Stromal cell of bone marrow (primary cell): ENCODE data around the gene CMIP.
"Not testable (repeated sequence)": the region's sequence is repeated elsewhere in the genome, so short reads cannot be mapped to it uniquely, and the experiment has no call there.

ENCODE experiments used
- DNase-seq: peaks from one replicate; pipeline ENCODE4 v3.0.0-alpha.2; 2012; ENCODE audit warnings: low read depth

Gene CMIP

DNA sequence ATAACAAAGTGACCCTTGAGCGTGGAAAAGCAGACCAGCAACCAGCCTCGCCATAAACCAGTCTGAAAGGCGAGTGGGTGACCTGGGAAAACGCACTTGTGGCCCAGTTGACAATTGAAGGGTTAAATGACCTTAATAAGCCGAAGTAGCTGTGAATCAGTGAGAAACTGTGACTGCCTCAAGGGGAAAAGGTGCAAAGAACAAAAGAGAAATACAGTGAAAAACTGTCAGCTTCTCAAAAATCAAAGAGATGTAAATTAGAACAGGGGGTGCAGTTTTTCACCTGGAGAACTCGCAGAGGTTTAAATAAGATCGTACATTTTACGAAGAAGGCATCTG, 124.1 kb downstream of the CMIP start:
- no peak for DNase-seq

DNA sequence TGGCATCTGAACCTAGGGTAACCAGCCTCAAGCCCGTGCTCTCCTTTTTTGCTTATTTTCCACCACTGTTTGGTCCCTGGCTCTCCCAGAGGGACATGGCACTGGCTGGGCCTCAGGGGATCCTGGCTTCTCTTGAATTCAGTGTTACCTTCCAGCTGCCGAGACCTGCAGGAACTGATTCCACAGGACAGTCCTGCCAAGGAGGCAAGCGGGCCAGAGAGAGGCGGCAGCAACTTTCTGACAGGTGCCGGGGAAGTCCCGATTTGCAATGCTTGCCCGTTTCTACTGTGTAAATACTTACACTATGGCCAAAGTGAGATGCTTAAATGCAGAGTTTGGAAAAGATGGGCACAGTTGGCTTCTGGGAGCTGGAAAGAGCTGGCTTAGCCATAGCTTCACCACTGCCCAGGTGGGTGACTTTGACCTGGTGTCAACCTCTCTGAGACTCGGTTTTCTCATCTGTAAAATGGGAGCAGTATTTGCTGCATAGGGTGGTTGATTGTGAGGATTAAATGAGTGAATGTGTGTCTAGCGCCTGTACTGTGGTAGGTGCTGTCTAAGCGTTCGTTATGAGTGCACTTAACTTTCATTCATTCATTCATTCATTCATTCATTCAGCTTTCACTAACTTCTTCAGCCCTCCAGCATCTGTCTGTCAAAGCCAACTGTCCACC, 124.9 kb downstream of the CMIP start:
- no peak for DNase-seq

DNA sequence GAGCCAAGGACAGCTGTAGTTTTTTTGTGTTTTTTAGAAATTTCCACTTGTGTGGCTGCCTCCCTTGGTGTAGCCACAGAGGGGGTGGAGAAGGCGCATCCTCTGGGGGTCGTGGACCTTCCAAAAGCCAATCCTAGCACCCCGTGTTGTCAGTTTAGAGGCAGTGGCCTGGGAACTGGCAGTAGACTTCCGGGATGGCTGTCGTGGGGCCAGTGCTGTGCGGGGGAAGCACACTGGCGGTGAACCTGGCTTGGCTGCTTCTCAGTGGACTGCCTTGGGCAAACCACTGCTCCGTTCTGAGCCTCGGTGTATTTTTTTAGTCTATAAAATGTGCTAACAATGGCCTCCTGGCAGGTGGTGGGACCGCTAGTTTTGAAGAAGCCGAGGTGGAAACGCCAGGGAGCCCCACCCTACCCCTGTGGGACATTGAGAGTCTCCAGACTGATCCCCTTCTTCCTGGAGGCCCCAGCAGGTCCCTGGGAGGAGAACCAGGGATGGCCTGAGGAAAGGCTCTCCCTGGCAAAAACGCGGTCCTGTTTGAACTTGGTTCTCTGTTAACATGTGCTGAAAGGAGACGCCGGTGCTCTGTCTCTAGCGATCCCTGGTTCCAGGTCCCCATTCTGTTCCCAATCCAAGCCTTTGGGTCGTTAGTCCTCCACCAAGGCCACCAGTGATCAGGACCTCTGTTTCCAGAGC, 125.7 kb downstream of the CMIP start:
- DNase-seq: no peak

DNA sequence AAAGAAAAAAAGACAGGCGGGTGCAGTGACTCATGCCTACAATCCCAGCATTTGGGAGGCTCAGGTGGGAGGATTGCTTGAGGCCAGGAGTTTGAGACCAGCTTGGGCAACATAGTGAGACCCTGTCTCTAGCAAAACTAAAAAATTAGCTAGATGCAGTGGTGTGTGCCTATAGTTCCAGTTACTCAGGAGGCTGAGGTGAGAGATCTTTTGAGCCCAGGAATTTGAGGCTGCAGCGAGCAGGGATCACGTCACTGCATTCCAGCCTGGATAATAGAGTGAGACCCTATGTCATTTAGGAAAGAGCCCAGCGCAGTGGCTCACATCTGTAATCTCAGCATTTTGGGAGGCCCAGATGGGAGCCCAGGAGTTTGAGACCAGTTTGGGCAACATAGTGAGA, 126.6 kb downstream of the CMIP start:
- DNase-seq: no peak

DNA sequence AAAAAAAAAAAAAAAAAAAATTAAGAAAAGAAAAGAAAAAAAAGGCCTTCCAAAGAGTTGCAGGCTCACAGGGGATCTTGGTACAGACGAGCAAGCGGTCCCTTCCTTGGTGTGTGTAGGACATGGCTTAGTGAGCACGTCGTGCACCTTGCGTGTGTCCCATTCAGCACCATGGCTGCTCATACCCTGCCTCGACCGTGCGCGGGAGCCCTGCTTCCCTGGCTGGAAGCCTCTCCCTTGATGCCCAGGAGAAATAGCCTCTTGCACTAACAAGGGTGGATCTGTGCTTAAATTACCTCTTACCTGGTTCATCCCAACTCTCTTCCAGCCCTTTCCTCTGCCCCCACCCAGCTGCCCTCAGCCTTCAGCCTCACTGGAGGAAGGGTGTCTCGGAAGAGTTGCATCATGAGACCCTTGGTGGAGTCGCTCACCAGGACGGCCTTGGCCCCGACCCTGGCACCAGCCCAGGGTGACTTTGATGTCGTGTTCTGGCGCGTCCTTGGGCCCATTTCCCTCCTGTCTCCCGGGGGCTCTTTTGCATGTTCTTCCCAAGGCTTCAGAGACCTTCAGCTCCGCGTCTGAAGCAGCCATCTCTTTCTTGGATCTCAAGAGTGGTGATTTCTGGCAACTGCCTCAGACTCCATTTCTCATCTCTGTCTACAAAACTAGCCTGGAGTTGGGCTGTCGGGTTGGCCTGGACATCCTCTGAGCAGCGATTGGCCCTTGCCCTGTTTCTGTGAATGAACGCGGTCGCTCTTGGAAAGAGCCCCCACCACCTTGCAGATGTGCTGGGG, 127.2 kb downstream of the CMIP start:
- no peak for DNase-seq

DNA sequence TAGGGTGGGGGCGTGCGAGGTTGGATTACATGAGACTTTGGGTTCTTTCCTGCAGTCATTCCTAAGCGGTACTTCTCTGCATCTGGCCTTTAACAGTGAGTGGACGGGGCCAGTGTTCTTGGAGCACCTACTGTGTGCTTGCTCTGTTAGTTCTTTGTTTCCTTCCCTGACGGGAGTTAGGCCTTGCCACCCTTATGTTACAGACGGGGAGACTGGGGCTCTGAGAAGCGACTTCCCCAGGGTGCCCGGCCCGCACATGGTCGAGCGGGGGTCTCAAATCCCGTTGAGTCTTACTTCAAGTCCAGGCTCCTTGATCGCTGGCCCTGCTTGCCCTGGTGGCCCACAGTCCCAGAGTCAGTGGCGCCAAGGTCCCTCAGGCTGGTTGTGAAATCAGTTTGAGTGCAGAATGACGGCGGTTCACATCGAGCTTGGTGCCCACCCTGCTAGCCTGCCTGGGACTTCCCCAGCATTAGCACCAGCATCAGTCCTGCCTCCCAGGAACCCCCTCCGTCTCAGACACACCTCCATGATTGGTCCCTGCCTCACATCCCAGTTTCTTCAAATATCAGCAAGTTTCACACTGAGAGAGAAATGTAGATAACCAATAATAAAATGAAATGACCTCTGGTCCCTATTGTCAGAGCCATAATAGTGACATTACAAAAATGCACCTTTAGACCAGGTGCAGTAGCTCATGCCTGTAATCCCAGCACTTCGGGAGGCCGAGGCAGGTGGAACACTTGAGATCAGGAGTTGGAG, 128.0 kb downstream of the CMIP start:
- DNase-seq: no peak

DNA sequence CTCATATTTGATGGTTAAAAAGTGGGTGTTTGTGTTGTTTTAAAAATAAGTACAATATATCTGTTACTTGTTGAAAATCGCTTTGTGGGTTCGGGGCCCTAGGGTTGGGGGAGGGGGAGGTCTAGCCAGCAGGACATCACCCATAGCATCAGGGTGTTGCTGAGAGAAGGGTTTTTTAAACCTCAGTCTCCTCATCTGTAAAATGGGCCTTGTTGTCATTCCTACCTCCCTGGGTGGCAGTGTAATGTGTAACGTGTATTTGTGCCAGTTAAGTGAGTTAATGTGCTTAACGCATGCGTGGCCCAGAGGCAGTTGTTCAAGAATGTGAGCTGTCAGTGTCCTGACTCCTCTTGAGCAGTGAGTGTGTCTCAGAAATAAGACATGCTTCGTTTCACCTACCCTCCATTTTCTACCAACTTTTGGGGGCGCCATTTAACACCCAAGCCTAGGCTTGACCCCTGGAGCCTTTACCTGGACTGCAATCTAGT, 129.0 kb downstream of the CMIP start:
- DNase-seq: no peak

DNA sequence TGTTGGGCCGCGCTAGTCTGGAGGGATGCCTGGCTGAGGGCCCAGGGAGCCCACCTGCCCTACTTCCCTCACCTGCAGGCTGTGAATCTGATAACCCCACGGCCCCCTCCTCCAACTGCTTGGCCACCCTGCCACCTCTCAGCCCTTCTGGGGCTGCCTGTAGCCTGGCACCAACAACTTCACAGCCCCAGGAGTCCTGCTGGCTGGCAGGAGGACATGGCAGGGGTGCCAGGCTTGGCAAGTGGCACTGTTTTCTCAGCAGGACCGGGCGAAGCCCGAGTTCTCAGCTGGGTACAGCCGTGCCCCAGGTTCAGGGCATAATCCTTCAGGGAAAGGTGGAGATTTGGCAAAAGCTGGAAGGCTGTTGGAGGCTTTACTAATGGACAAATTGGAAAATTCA, 129.6 kb downstream of the CMIP start:
- no peak for DNase-seq

DNA sequence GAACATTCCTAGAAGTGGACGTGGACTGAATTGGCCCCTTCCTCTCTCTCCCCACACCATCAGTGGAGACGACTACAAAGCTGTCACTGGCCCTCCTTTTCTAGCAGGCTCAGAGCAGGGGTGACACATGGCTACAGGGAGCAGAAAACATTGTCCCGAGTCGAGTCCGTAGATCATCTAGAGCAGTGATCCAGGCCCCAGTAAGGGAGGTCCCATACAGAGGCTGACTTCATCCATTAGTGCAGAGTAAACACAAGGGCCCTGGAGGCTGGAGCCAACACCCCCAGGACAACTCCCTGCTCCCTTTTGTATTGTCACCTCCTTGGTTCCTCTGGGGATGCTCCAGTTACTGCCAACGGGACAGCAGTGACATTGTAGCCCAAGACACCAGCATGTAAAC, 130.7 kb downstream of the CMIP start:
- DNase-seq: no peak

DNA sequence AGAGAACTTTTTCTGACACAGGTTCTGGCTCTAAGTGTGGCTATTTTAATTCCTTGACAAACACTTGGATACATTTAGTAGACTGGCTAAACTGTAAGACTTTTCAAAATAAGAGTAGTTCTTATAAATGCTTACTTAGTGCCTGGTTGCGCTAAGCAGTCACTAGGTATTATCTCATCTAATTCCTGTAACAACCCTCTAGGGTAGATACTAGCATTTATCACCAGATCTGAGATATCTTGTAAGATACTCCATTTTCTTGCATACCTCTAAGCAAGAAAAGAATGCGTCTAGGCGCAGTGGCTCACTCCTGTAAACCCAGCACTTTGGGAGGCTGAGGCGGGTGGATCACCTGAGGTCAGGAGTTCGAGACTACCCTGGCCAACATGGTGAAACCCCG, 131.2 kb downstream of the CMIP start:
- DNase-seq: no peak

DNA sequence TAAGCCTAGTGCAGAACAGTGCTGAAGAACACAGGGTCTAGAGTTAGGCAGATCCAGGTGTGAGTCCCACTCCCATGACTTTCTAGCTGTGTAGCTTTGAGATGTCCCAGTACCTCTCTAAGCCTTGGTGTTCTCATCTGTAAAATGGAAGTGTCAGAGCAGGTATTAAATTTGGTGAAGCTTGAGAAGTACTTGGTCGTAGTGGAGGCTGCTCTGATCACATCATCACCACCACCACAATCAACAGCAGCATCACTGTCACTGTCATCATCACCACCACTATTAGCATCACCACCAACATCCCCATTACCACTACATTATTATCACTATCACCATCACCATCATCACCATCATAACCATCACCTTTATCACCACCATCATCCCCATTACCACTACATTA, 132.1 kb downstream of the CMIP start:
- no peak for DNase-seq

DNA sequence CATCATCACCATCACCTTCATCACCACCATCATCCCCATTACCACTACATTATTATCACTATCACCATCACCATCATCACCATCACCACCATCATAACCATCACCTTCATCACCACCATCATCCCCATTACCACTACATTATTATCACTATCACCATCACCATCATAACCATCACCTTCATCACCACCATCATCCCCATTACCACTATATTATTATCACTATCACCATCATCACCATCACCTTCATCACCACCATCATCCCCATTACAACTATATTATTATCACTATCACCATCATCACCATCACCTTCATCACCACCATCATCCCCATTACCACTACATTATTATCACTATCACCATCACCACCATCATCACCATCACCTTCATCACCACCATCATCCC, 132.7 kb downstream of the CMIP start:
- DNase-seq: not testable (repeated sequence)

DNA sequence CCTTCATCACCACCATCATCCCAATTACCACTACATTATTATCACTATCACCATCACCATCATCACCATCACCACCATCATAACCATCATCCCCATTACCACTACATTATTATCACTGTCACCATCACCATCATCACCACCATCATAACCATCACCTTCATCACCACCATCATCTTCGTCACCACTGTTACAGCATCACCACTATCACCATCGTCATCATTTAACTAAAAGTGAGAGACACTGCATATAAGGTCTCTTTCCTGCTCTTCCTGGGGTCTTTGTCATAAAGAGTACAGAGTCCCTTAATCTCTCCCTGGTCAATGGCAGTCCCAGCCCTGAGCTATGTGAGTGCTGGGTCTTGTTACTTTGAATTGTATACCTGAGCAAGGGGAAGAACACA, 133.5 kb downstream of the CMIP start:
- DNase-seq: no peak

DNA sequence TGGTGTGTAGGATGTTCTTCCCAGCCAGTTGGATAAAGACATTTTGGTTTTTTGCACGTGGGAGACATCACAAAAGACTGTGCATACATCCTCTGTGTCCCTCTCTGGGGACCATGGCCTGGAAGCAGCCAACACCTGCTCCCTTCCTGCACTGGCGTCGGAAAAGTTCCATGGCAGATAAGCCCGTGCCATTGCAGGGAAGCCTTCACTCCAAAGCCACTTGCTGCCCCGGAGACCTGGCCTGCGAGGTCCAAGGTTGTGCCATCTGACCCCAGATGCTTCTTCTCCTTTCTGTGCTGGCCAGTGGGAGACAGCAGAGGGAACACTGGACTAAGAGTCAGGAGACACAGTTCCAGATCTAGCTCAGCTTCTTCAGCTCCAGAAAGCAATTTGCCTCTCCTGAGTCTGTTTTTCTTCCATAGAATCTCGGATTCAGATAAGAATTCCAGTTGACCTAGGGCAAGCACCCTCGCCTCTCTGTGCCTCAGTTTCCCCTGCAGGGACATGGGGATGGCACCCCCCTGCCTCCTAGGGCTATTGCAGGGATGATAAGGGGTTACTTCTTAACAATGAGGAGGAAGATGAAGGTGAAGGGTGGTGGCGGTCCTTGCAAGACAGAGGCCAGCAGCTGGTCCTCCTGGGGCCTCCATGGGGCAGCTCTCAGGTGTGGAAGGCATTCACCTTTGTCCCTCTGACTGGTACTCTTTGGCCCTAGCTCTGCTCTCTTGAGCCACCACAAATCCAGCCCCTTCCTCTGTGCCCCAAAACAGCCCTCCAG, 134.2 kb downstream of the CMIP start:
- no peak for DNase-seq

DNA sequence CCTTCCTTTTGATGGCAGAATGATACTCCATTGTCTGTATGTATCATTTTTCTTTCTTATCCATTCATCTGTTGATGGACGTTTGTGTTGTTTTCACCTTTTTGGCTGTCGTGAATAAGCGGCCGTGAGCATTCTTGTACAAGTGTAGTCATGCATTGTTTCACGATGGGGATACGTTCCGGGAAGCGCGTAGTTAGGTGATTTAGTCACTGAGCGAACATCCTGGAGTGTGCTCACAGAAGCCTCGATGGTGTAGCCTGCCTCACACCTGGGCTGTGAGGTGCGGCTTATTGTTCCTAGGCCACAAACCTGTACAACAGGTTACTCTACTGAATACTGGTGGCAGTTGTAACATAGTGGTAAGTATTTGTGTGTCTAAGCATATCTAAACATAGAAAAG, 136.5 kb downstream of the CMIP start:
- no peak for DNase-seq

DNA sequence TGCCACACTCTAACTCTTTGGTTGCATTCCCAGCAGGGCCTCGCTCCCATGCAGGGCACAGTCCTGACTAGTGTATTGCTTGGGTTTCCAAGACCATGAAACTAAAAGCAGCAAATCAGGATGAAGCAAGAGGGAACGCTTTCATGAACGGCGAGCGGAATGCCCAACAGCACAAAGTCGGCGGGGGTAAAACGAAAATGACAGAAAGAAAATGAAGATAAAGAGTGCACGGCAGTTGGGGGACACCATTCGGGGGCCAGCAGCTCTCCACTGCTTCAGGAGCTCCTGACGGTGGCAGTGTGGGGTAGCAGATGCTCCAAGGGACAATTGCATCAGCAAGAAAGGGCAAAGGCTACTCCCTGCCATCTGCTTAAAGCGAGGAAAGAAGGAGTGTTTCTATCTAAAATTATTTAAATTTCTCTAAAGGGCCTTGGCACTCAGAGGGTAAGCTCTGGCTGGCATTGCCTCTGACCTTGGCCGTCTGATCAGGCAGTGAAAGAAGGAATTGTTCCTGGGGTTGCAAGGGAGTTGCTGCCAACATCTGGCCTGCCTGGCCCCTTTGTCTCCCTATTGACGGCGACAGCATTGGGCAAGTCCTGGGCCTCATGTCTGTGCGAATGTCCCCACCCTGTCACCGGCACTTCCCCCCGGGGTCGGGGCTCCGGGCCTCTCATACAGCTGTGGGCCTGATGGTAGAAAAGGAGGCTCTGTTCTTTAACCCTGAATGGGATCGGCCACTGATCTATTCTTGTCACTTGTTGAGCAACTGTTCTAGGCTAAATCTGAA, 138.2 kb downstream of the CMIP start:
- DNase-seq: no peak

DNA sequence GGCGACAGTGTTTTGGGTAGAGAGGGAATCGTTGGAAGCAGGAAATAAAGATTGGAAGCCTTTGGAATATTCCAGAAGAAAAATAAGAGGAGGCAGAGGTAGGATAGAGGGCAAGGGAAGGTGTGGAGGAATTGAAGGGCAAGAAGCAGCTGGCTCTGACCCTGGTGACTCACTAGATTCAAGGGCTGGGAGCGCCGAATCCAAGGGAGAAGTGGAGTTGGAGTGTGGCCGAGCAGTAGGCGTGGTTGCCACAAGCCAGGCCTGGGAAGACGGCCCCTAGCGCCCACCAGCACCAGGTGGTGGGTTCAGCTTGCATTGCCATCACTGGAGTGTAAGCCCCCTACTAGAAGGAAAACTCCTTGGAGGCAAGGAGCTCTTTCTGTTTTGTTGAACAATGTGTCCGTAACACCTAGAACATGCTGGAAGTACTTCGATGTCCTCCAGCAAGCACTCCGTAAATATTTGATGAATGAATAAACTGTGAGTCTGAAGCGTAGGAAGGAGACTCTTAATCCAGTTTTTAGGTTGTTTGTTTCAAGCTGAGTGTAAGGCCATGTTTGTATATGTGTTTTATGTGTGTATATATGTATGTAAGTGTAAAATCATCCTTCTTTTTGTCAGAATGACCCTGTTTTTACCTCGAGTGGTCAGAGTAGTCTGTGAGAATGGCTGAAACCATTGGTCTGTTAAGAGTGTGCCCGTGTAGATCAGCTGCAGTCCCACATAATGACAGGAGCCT, 139.5 kb downstream of the CMIP start:
- DNase-seq: no peak

DNA sequence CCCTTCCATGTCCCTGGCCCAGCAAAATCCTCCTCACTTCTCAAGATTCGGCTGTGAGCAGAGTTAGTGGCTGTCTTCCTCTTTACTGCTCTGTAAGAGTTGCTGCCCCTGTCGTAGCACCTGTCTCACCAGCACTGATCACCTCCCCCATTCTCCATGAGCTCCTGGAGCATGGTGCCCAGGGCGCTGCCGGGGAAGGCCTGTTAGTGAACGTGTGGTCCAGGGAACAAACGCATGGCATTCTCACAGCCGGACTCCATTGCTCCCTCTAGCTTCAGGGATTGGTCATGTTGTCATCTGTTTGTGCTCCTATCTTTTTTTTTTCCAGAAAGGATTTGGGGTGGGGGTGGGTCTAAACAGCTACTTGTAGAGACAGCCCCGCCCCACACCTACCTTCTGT, 141.2 kb downstream of the CMIP start:
- no peak for DNase-seq

DNA sequence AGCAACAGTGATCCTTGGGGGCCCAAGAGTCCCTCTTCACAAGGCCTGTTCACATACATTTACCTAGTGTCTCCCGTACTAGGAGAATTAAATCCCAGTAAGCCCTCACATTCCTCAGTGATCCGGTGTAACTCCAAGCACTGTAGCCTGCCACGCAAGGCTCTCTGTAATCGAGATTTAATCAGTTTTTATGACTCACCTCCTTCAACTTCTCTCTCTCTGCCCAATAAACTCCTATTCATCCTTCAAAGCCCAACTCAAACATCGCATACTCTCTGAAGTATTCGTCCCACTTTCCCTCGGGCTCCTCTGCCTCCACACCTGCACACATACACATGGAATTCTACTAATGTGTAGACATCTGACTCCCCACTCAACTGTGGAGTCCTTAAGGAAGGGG, 141.8 kb downstream of the CMIP start:
- DNase-seq: no peak

DNA sequence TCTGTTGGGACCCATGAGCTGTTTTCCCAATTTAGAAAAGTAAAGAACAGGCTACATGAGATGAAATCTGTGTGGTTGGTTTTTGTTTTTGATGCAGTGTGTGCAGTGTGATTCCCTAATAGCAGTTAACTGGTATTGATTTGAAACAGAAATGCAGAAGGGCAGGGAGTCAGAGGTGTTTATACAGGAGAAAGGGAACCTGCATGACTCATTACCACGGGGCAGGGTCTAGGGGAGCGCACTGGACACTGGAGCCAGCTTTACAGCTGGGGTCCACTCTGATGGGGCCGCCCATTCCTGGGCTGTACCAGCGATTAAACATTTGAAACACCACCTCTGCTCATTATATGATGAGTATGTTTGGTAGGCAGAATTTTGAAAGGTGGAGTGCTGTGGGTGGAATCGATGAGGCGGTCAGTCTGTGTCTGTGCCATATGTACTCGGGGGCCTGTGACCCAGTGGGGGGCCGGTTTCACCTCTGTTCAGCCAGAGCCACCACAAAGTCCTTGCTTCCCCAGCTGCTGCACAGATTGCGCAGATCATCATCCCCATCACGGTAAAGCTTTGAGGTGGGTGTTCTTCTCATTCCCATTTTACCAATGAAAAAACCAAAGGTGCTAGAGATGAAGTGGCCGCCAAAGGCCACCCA, 142.5 kb downstream of the CMIP start:
- DNase-seq: no peak
